ENCODE measurements around the gene SHMT2. TPM values are rescaled to one million over a fixed set of nuclear protein-coding genes. Genes with fewer than 3 reads are reported as not detected.
A peak's percentile ranks its signal among the peaks of the same experiment; 100 is the strongest.

SHMT2 gene
- total and polyA plus RNA-seq, 2 of the 13 experiments (the other 11 are each of a cell fraction or from before 2014, with no cell fraction given), result 181 to 393 TPM

- in situ Hi-C loops (cut with HindIII; ENCODE audit: extremely low pct_ligation_motif_present, low pct_unique_long_range_greater_than_20kb) (no loop called here), intact Hi-C loops (cut with micrococcal nuclease; ENCODE audit: unreplicated experiment) (no loop called here)
- DNase-seq (ENCODE audit: low spot score) (no peak), FAIRE-seq (no peak), ATAC-seq (0 out of 3 replicates have a peak, but pooled peaks have one; percentile 36)
- H4K20me1 ChIP-seq (ENCODE audit: insufficient read depth, low read length), result no peaks in the 10 kb centered on the region
- no peak overlapping the region for H3K4me3 ChIP-seq (replicated peaks in 1 of 3; ENCODE audit: insufficient read depth in 1 of 3, low read depth in 2 of 3, low read length in 3 of 3)
- ChIA-PET CTCF (ENCODE audit: low intra/inter-chr PET ratio, low total read pairs) (no interaction called here), POLR2A (no interaction called here)
- no TSS peak for BruUV-seq (replicated peaks)
- H3K27ac ChIP-seq (ENCODE audit: extremely low read length, insufficient read depth, low read length), result no peak overlapping the region
- 55% methylated on average over 6 of the region's 6 CpGs for WGBS (ENCODE audit: low lambda C conversion rate)
- H3K9ac ChIP-seq (ENCODE audit: insufficient read depth, low read depth, low read length), result no peak overlapping the region
- H2AFZ ChIP-seq (ENCODE audit: low read length), result no peak overlapping the region
- H3K27me3 ChIP-seq (ENCODE audit: control insufficient read depth in 1 of 2, insufficient read depth in 2 of 2, low read length in 2 of 2), result no peaks in the 10 kb centered on the region
- H3K36me3 ChIP-seq (replicated peaks in 1 of 2; ENCODE audit: control insufficient read depth in 1 of 2, insufficient read depth in 2 of 2, low read length in 2 of 2), result peaks cover 9 to 42% of the 10 kb centered on the region in 2 experiments
- H3K4me1 ChIP-seq (ENCODE audit: insufficient read depth, low read length), result peaks cover 13% of the 10 kb centered on the region
- H3K4me2 ChIP-seq (ENCODE audit: low read depth, low read length), result no peak overlapping the region
- H3K79me2 ChIP-seq (ENCODE audit: insufficient read depth, low read length), result no peaks in the 10 kb centered on the region
- no peaks in the 10 kb centered on the region for H3K9me3 ChIP-seq (ENCODE audit: low read length)
- TF ChIP-seq TEF (CRISPR knock-in tag; IDR thresholded peaks at IDR 0.05) (no peak), MLXIP (CRISPR knock-in tag; IDR thresholded peaks at IDR 0.05; ENCODE audit: borderline replicate concordance) (no peak), SRSF9 (IDR thresholded peaks at IDR 0.05; ENCODE audit: borderline replicate concordance, insufficient read depth, low read depth, low read length, poor library complexity, severe bottlenecking) (no peak), E2F1 (CRISPR knock-in tag; IDR thresholded peaks at IDR 0.05) (no peak), ZBTB40 (IDR thresholded peaks at IDR 0.05) (no peak), ZBTB40 (CRISPR knock-in tag; IDR thresholded peaks at IDR 0.05) (no peak), PCBP1 (IDR thresholded peaks at IDR 0.05; ENCODE audit: borderline replicate concordance, low read depth, low read length) (no peak), HMG20A (CRISPR knock-in tag; IDR thresholded peaks at IDR 0.05; ENCODE audit: borderline replicate concordance) (no peak)
Observed at GRCh38 chr12:57258977-57259970, 29.8 kb downstream of the SHMT2 start.

Measured in HepG2 (cell line).